Osteocyte (in vitro differentiated cells): ENCODE data around the gene CCKAR. TPM values are rescaled to one million over a fixed set of nuclear protein-coding genes. Genes with fewer than 3 reads are reported as not detected.

Experiments used
- DNase-seq: peaks from one replicate; pipeline ENCODE4 v3.0.0; 2021; ENCODE audit warnings: mixed read lengths; ENCODE audit not compliant: unreplicated experiment; ENCODE audit errors: extremely low spot score
- H3K27ac Mint-ChIP-seq: one replicate; pipeline ENCODE4 v1.8.0; 2021; ENCODE audit warnings: mild to moderate bottlenecking, mixed read lengths; ENCODE audit not compliant: unreplicated experiment
- H3K27me3 Mint-ChIP-seq: one replicate; pipeline ENCODE4 v1.8.0; 2021; ENCODE audit warnings: mixed read lengths; ENCODE audit not compliant: unreplicated experiment
- H3K36me3 Mint-ChIP-seq: one replicate; pipeline ENCODE4 v1.8.0; 2021; ENCODE audit warnings: mixed read lengths; ENCODE audit not compliant: unreplicated experiment
- H3K4me1 Mint-ChIP-seq: one replicate; pipeline ENCODE4 v1.8.0; 2021; ENCODE audit warnings: mixed read lengths; ENCODE audit not compliant: unreplicated experiment
- H3K4me3 Mint-ChIP-seq: one replicate; pipeline ENCODE4 v1.8.0; 2021; ENCODE audit warnings: mild to moderate bottlenecking, moderate library complexity, mixed read lengths; ENCODE audit not compliant: unreplicated experiment
- H3K9me3 Mint-ChIP-seq: one replicate; pipeline ENCODE4 v1.8.0; 2021; ENCODE audit warnings: mixed read lengths; ENCODE audit not compliant: unreplicated experiment
- CTCF ChIP-seq: fragments of 200-600 bp; sonication (generic); IDR thresholded peaks from 2 replicates; pipeline ENCODE4 v1.5.0; 2021; ENCODE audit warnings: antibody characterized with exemption, mild to moderate bottlenecking, moderate library complexity
- total RNA-seq: library from RNA; stranded (reverse); gene quantifications from 2 replicates; pipeline ENCODE4 v1.2.1, GENCODE V29; 2021

CCKAR gene
- total RNA-seq, 1 donor from 2014 or later: not detected

- H3K27ac Mint-ChIP-seq: no peak overlapping the region
- no peaks in the 10 kb centered on the region for H3K4me1 Mint-ChIP-seq
- no peak overlapping the region for H3K4me3 Mint-ChIP-seq
- no peak for TF ChIP-seq CTCF
- H3K36me3 Mint-ChIP-seq: no peaks in the 10 kb centered on the region
- peaks cover 35% of the 10 kb centered on the region for H3K27me3 Mint-ChIP-seq
- no peaks in the 10 kb centered on the region for H3K9me3 Mint-ChIP-seq
- no peak for DNase-seq
Observed at GRCh38 chr4:26484032-26484515, 6.2 kb downstream of the CCKAR start.

GRCh38 chr4:26482508-26483462 is 7.5 kb downstream of the CCKAR start:
- Mint-ChIP-seq H3K27me3 (peaks cover 28% of the 10 kb centered on the region), H3K27ac (no peak overlapping the region), H3K36me3 (no peaks in the 10 kb centered on the region), H3K4me1 (no peaks in the 10 kb centered on the region), H3K9me3 (no peaks in the 10 kb centered on the region), H3K4me3 (no peak overlapping the region)
- no peak for TF ChIP-seq CTCF
- DNase-seq: no peak

GRCh38 chr4:26478330-26478729 is 12.0 kb downstream of the CCKAR start:
- no peak for DNase-seq
- no peaks in the 10 kb centered on the region for H3K4me1 Mint-ChIP-seq
- no peak overlapping the region for H3K4me3 Mint-ChIP-seq
- H3K27me3 Mint-ChIP-seq: peaks cover 20% of the 10 kb centered on the region
- no peak for TF ChIP-seq CTCF
- no peak overlapping the region for H3K27ac Mint-ChIP-seq
- H3K36me3 Mint-ChIP-seq: no peaks in the 10 kb centered on the region
- H3K9me3 Mint-ChIP-seq: no peaks in the 10 kb centered on the region

- Mint-ChIP-seq H3K9me3 (no peaks in the 10 kb centered on the region), H3K4me3 (no peak overlapping the region), H3K27ac (no peak overlapping the region), H3K36me3 (no peaks in the 10 kb centered on the region), H3K27me3 (peaks cover 22% of the 10 kb centered on the region), H3K4me1 (no peaks in the 10 kb centered on the region)
- no peak for TF ChIP-seq CTCF
- DNase-seq: no peak
Observed at GRCh38 chr4:26476545-26476944, 13.7 kb downstream of the CCKAR start.

GRCh38 chr4:26475716-26476115 is 14.6 kb downstream of the CCKAR start:
- no peaks in the 10 kb centered on the region for H3K36me3 Mint-ChIP-seq
- no peaks in the 10 kb centered on the region for H3K4me1 Mint-ChIP-seq
- no peak overlapping the region for H3K4me3 Mint-ChIP-seq
- no peak for DNase-seq
- no peak overlapping the region for H3K27ac Mint-ChIP-seq
- no peak for TF ChIP-seq CTCF
- H3K27me3 Mint-ChIP-seq: peaks cover 27% of the 10 kb centered on the region
- H3K9me3 Mint-ChIP-seq: no peaks in the 10 kb centered on the region
